HEK293 (cell line): ENCODE results near the gene NUMB.

Experiments
- CTCF ChIA-PET: fragments of 350-600 bp; formaldehyde crosslinking; extraction: SDS; loops from one replicate; lab custom pipeline; 2021; ENCODE audit warnings: antibody characterized with exemption; lab: Yijun Ruan, JAX
- POLR2A ChIA-PET: fragments of 300-600 bp; formaldehyde crosslinking; extraction: SDS; loops from one replicate; lab custom pipeline; 2020; ENCODE audit warnings: antibody characterized with exemption, inconsistent platforms; lab: Yijun Ruan, JAX
- H3K27ac ChIP-seq: fragments of 200-500 bp; sonication (Bioruptor generic); 2 replicates; pipeline ENCODE4 v1.5.1; 2014; ENCODE audit warnings: low read depth, low read length, control low read depth, inconsistent platforms; ENCODE audit errors: extremely low read depth
- H3K36me3 ChIP-seq, 2 experiments: fragments of 200-500 bp in 1 of 2; sonication (Bioruptor generic) in 1 of 2; 1 replicate in 1 of 2; 2 replicates in 1 of 2; pipeline ENCODE4 v1.5.1; 2014 to 2017; ENCODE audit warnings: inconsistent platforms in 2 of 2, low read length in 2 of 2; ENCODE audit not compliant: control insufficient read depth in 2 of 2, insufficient read depth in 1 of 2
- H3K4me1 ChIP-seq: fragments of 200-500 bp; sonication (Bioruptor generic); 2 replicates; pipeline ENCODE4 v1.5.1; 2014; ENCODE audit warnings: mild to moderate bottlenecking, low read length, inconsistent platforms; ENCODE audit not compliant: control insufficient read depth, insufficient read depth
- H3K4me3 ChIP-seq: 2 replicates; pipeline ENCODE4 v1.5.1; 2011; ENCODE audit warnings: low read depth, mild to moderate bottlenecking, control low read depth, low read length, moderate library complexity
- H3K9me3 ChIP-seq: fragments of 200-500 bp; sonication (Bioruptor generic); 2 replicates; pipeline ENCODE4 v1.5.1; 2014; ENCODE audit warnings: low read depth, low read length, inconsistent platforms; ENCODE audit not compliant: control insufficient read depth, insufficient read depth
- BCL6B ChIP-seq: fragments of 450-650 bp; formaldehyde crosslinking; IDR thresholded peaks from 2 replicates; pipeline ENCODE4 v1.5.1; 2017; ENCODE audit warnings: missing biosample characterization, missing genetic modification characterization
- GLIS2 ChIP-seq: fragments of 450-650 bp; formaldehyde crosslinking; IDR thresholded peaks from 2 replicates; pipeline ENCODE4 v1.5.1; 2016; ENCODE audit warnings: missing biosample characterization, missing genetic modification characterization
- RBAK ChIP-seq: fragments of 450-650 bp; formaldehyde crosslinking; IDR thresholded peaks from 2 replicates; pipeline ENCODE4 v1.5.1; 2016; ENCODE audit warnings: missing biosample characterization, missing genetic modification characterization
- TCF7L2 ChIP-seq: IDR thresholded peaks from 2 replicates; pipeline ENCODE4 v1.6.1; 2011; ENCODE audit warnings: low read depth, mild to moderate bottlenecking, inconsistent platforms, low read length, moderate library complexity, borderline replicate concordance
- ZNF16 ChIP-seq: fragments of 450-650 bp; formaldehyde crosslinking; IDR thresholded peaks from 2 replicates; pipeline ENCODE4 v1.5.1; 2016; ENCODE audit warnings: low read depth, missing biosample characterization, missing genetic modification characterization
- ZNF202 ChIP-seq: fragments of 450-650 bp; formaldehyde crosslinking; IDR thresholded peaks from 2 replicates; pipeline ENCODE4 v1.5.1; 2016; ENCODE audit warnings: missing biosample characterization, missing genetic modification characterization, borderline replicate concordance
- ZNF211 ChIP-seq: fragments of 450-650 bp; formaldehyde crosslinking; IDR thresholded peaks from 2 replicates; pipeline ENCODE4 v1.5.1; 2016; ENCODE audit warnings: low read depth, missing biosample characterization, missing genetic modification characterization
- ZNF221 ChIP-seq: fragments of 450-650 bp; formaldehyde crosslinking; IDR thresholded peaks from 2 replicates; pipeline ENCODE4 v1.5.1; 2017; ENCODE audit warnings: missing biosample characterization, missing genetic modification characterization, borderline replicate concordance
- ZNF248 ChIP-seq: fragments of 450-650 bp; formaldehyde crosslinking; IDR thresholded peaks from 2 replicates; pipeline ENCODE4 v1.5.1; 2017; ENCODE audit warnings: missing biosample characterization, missing genetic modification characterization
- ZNF37A ChIP-seq: fragments of 450-650 bp; IDR thresholded peaks from 2 replicates; pipeline ENCODE4 v1.5.1; 2018; ENCODE audit warnings: missing biosample characterization, missing genetic modification characterization
- ZNF510 ChIP-seq: fragments of 450-650 bp; formaldehyde crosslinking; IDR thresholded peaks from 2 replicates; pipeline ENCODE4 v1.5.1; 2018; ENCODE audit warnings: mild to moderate bottlenecking, missing genetic modification characterization, missing biosample characterization; ENCODE audit not compliant: insufficient replicate concordance
- ZNF544 ChIP-seq: fragments of 450-650 bp; formaldehyde crosslinking; IDR thresholded peaks from 2 replicates; pipeline ENCODE4 v1.5.0; 2017; ENCODE audit warnings: missing biosample characterization, missing genetic modification characterization
- ZNF624 ChIP-seq: fragments of 450-650 bp; formaldehyde crosslinking; IDR thresholded peaks from 2 replicates; pipeline ENCODE4 v1.5.1; 2017; ENCODE audit warnings: missing biosample characterization, missing genetic modification characterization
- ZNF654 ChIP-seq: fragments of 450-650 bp; formaldehyde crosslinking; IDR thresholded peaks from 2 replicates; pipeline ENCODE4 v1.5.1; 2016; ENCODE audit warnings: low read depth, missing biosample characterization, missing genetic modification characterization
- ZNF677 ChIP-seq: fragments of 450-650 bp; IDR thresholded peaks from 2 replicates; pipeline ENCODE4 v1.5.0; 2018; ENCODE audit warnings: missing biosample characterization, mild to moderate bottlenecking, missing genetic modification characterization, moderate library complexity
- ZNF692 ChIP-seq: fragments of 450-650 bp; formaldehyde crosslinking; IDR thresholded peaks from 2 replicates; pipeline ENCODE4 v1.5.1; 2016; ENCODE audit warnings: missing biosample characterization, missing genetic modification characterization
- ZNF707 ChIP-seq: fragments of 450-650 bp; formaldehyde crosslinking; IDR thresholded peaks from 2 replicates; pipeline ENCODE4 v1.5.1; 2016; ENCODE audit warnings: missing biosample characterization, missing genetic modification characterization
- ZNF777 ChIP-seq: fragments of 450-650 bp; formaldehyde crosslinking; IDR thresholded peaks from 2 replicates; pipeline ENCODE4 v1.5.1; 2017; ENCODE audit warnings: missing biosample characterization, missing genetic modification characterization, borderline replicate concordance
- ZSCAN30 ChIP-seq: fragments of 450-650 bp; IDR thresholded peaks from 2 replicates; pipeline ENCODE4 v1.5.1; 2018; ENCODE audit warnings: missing biosample characterization, mild to moderate bottlenecking, missing genetic modification characterization, moderate library complexity
- ZXDB ChIP-seq: fragments of 450-650 bp; formaldehyde crosslinking; IDR thresholded peaks from 2 replicates; pipeline ENCODE4 v1.5.1; 2016; ENCODE audit warnings: missing biosample characterization, missing genetic modification characterization
- TF ChIP-seq, protein P1 (sequence below): fragments of 450-650 bp; formaldehyde crosslinking; IDR thresholded peaks from 2 replicates; pipeline ENCODE4 v1.5.1; 2016; ENCODE audit warnings: missing biosample characterization, missing genetic modification characterization

Gene NUMB

DNA sequence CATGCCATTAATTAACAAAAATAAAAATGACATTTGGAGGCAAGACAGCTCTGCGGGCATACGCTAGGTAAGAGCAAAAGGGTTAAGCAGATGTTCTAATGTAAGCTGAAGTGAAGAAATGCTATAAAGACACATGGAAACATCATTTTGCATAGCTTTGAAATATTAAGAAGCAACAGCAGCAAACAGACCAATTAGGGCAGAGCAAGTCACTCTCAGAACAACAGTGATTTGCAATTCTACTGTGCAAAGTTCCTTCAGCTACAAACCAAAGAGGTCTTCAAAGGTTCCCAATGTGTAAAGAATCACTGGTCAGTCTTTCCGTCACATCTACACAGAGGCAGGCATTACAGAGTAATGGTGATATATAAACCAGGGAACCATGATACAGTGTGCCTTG, 152.8 kb downstream of the NUMB start:
- no peak overlapping the region for H3K27ac ChIP-seq

DNA sequence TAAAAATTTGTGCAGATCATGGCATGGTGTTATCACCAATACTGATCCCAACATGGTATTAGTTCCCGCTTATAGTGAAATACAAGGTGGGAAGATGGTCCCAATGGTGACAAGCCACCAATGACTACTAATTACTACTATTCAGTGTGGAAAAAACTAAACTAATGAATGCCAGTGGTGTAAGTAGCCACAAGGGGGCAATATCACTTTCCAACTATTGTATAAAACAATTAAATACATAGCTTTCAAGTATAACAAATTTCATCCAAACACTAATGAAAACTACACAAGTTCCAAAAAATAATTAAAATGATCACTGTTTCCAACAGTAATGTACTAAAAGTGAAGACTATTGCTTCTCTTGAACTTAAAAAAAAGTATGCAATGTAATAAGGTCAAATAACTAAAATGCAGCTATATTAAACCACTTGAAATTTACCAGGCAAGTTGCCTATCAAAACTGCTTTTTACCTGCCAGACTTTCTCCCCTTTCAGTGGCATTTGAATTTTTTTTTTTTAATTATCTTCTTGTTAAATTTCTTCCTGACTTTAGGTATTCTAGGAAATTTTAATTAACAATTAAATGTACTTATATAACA, 163.0 kb downstream of the NUMB start:
- H3K4me3 ChIP-seq = no peak overlapping the region
- H3K27ac ChIP-seq = no peak overlapping the region
- no peaks in the 10 kb centered on the region for H3K9me3 ChIP-seq
- TF ChIP-seq ZNF654 (tag by site-specific recombination) = peak; percentile 44
- TF ChIP-seq ZSCAN30 (tag by site-specific recombination) = 0 out of 2 replicates have a peak, but pooled peaks have one; percentile 26
- TF ChIP-seq ZNF248 (tag by site-specific recombination) = no peak
- ChIA-PET CTCF (interaction anchor here (0.5 to 2.7 kb wide), 36 partner anchors 9 to 745 kb away, joined by 3 to 85 read pairs (median 4); partner anchors contain the start of genes NUMB and PSEN1), POLR2A (interaction anchor here (0.7 to 0.9 kb wide), 2 partner anchors 195 to 1518 kb away, joined by 3 to 9 read pairs; partner anchors contain the start of gene RIOX1)
- no peaks in the 10 kb centered on the region for H3K4me1 ChIP-seq
- H3K36me3 ChIP-seq = peaks cover 6 to 14% of the 10 kb centered on the region in 2 experiments; a peak in 2 of 3 replicates

More for the DNA sequence above, 152.8 kb downstream of the NUMB start:
- Histone ChIP-seq H3K4me3 (no peak overlapping the region), H3K4me1 (no peaks in the 10 kb centered on the region), H3K36me3 (no peaks in the 10 kb centered on the region; a peak in 1 of 3 replicates), H3K9me3 (no peaks in the 10 kb centered on the region)
- CTCF ChIA-PET = interaction anchor here (0.8 to 3.4 kb wide), 2 partner anchors 10 to 166 kb away, joined by 6 to 20 read pairs; no protein-coding TSS in a partner anchor
- POLR2A ChIA-PET = no interaction called here
- TF ChIP-seq ZNF624 (tag by site-specific recombination) (no peak), ZNF707 (tag by site-specific recombination) (no peak), ZNF16 (tag by site-specific recombination) (no peak), GLIS2 (no peak), ZNF692 (tag by site-specific recombination) (no peak), ZNF544 (tag by site-specific recombination) (no peak), TCF7L2 (no peak), ZNF777 (tag by site-specific recombination) (no peak), ZNF202 (tag by site-specific recombination) (no peak), RBAK (tag by site-specific recombination) (no peak), ZNF510 (tag by site-specific recombination) (no peak), ZXDB (tag by site-specific recombination) (no peak), ZNF221 (tag by site-specific recombination) (no peak), ZNF677 (no peak), ZNF37A (tag by site-specific recombination) (no peak), BCL6B (tag by site-specific recombination) (no peak), ZNF211 (no peak)
- TF ChIP-seq, protein P1, sequence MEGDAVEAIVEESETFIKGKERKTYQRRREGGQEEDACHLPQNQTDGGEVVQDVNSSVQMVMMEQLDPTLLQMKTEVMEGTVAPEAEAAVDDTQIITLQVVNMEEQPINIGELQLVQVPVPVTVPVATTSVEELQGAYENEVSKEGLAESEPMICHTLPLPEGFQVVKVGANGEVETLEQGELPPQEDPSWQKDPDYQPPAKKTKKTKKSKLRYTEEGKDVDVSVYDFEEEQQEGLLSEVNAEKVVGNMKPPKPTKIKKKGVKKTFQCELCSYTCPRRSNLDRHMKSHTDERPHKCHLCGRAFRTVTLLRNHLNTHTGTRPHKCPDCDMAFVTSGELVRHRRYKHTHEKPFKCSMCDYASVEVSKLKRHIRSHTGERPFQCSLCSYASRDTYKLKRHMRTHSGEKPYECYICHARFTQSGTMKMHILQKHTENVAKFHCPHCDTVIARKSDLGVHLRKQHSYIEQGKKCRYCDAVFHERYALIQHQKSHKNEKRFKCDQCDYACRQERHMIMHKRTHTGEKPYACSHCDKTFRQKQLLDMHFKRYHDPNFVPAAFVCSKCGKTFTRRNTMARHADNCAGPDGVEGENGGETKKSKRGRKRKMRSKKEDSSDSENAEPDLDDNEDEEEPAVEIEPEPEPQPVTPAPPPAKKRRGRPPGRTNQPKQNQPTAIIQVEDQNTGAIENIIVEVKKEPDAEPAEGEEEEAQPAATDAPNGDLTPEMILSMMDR = no peak
